Muscle of back (tissue), 13 donors: ENCODE data around the gene GOLGA6A. TPM values are rescaled to one million over a fixed set of nuclear protein-coding genes. Genes with fewer than 3 reads are reported as not detected.
"Not testable (repeated sequence)": the region's sequence is repeated elsewhere in the genome, so short reads cannot be mapped to it uniquely, and the experiment has no call there.

ENCODE experiments used
- DNase-seq, 3 donors: peaks; one replicate each; pipeline versions ENCODE4 v3.0.0 to v3.0.0-alpha.2; 2013
- long read RNA-seq, 9 donors: transcript quantifications; one replicate each; lab custom pipeline, GENCODE V29; 2026
- polyA plus RNA-seq, 10 donors: library from polyadenylated mRNA; unstranded; fragments of 120-200 nt; gene quantifications; one replicate each; pipeline ENCODE4 v1.2.1, GENCODE V29; 2013; ENCODE audit not compliant: insufficient read length in 10 of 10

Gene GOLGA6A, protein sequence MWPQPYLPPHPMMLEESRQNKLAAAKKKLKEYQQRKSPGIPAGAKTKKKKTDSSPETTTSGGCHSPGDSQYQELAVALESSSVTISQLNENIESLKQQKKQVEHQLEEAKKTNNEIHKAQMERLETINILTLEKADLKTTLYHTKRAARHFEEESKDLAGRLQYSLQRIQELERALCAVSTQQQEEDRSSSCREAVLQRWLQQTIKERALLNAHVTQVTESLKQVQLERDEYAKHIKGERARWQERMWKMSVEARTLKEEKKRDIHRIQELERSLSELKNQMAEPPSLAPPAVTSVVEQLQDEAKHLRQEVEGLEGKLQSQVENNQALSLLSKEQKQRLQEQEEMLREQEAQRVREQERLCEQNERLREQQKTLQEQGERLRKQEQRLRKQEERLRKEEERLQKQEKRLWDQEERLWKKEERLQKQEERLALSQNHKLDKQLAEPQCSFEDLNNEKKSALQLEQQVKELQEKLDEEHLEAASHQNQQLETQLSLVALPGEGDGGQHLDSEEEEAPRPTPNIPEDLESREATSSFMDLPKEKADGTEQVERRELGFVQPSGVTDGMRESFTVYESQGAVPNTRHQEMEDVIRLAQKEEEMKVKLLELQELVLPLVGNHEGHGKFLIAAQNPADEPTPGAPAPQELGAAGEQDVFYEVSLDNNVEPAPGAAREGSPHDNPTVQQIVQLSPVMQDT
- polyA plus RNA-seq = under 1 TPM in 8 of 10 donors, not detected in 2; 0.08 to 0.46 (median 0.15) TPM
- long read RNA-seq, donor 1 = 0 reads
- long read RNA-seq, donor 2 = 0 reads
- long read RNA-seq, donor 3 = 0 reads
- long read RNA-seq, donor 4 = 0 reads
- long read RNA-seq, donor 5 = 0 reads
- long read RNA-seq, donor 6 = 0 reads
- long read RNA-seq, donor 7 = 0 reads
- long read RNA-seq, donor 8 = 0 reads
- long read RNA-seq, donor 9 = 0 reads

GRCh38 chr15:74082450-74082849 is at the start of gene GOLGA6A:
GOLGA6A (minus strand) TSS chr15:74082550; CDS start chr15:74082509, 41 bp downstream.
- DNase-seq = not testable (repeated sequence)

GRCh38 chr15:74131628-74132413 is 49.5 kb upstream of the GOLGA6A start:
- peak in 1 of 3 donors; percentile 30 for DNase-seq

- DNase-seq = no peak
Observed at GRCh38 chr15:74130849-74131627, 48.7 kb upstream of the GOLGA6A start.

DNA sequence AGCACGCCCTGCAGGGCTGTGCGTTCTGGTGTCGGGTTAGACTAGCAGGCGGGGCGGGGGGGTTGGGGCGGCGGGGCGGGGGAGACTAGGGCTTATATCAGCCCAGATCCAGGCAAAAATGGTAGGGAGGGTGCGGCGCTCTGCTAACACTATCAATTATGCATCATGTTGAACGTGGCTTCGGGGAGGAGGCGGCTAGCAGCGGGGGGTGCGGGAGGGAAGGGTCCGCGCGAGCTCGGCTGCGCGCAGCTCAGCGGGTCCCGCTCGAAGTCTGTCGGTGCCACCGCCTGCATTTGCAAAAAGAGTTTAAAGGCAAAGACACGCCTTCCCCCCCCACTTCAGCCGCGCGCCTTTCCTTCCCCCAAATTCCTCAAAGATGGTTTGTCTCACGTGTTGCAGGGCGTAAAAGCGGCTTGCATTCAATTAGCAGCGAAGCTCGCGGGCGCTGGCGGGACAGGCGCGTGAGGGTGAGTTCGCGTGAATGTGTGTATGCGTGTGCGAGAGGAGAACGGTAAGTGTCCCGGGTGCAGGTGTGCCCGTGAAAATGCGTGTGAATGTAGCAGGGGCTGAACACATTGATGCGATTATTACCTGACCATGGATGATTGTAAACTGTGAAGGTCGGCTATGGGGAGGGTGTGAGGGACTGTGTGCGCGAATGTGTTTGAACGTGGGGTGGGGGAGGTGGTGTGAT is 48.0 kb upstream of the GOLGA6A start, which contains the start of gene ISLR2:
ISLR2 (plus strand) TSS at position 432 of the 694 bp plus-strand sequence. CDS start 2,169 bp downstream, outside the sequence.
- peak; percentile 23 to 84 (median 58) for DNase-seq

GRCh38 chr15:74129586-74130154 is 47.3 kb upstream of the GOLGA6A start:
- DNase-seq = peak in 1 of 3 donors; percentile 72

DNA sequence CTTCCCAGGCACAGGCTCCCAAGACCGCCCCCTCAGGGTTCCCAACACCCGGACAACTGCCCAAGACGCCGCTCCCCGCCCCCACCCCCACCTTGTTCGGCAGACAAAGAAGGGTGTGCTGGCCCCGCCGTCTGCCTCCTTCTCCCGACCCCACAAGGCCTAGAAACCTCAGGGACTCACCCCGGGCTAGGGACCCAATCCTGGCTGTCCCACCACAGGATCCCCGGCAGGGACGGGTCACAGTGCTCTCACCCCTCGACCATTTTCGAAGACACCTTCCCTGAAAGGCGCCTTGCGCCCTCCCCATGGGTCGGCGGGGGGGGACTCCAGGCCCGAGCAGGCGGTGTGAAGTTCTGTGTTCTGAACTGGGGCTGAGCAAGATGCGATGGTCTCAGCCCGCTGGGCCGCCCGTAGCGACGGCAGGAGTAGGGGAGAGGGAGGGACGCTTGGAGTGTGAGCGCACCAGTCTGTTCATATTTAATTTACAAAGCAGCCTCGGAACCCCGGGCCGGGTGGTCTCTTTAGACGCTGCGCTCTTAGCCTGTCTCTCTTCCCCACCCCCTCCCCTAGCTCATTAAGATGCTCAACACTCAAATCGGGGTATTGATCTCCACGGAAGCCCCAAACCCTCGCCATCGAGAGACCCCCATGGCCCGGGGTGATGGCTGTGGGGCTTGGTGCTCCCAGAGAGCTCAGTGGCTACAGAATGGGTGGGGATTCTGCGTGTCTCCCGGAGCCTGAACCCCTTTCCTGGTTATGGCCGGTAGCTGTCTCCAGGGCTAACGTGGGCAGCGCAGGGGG is 46.6 kb upstream of the GOLGA6A start:
- DNase-seq = peak in 2 of 3 donors; percentile 43 to 76

DNA sequence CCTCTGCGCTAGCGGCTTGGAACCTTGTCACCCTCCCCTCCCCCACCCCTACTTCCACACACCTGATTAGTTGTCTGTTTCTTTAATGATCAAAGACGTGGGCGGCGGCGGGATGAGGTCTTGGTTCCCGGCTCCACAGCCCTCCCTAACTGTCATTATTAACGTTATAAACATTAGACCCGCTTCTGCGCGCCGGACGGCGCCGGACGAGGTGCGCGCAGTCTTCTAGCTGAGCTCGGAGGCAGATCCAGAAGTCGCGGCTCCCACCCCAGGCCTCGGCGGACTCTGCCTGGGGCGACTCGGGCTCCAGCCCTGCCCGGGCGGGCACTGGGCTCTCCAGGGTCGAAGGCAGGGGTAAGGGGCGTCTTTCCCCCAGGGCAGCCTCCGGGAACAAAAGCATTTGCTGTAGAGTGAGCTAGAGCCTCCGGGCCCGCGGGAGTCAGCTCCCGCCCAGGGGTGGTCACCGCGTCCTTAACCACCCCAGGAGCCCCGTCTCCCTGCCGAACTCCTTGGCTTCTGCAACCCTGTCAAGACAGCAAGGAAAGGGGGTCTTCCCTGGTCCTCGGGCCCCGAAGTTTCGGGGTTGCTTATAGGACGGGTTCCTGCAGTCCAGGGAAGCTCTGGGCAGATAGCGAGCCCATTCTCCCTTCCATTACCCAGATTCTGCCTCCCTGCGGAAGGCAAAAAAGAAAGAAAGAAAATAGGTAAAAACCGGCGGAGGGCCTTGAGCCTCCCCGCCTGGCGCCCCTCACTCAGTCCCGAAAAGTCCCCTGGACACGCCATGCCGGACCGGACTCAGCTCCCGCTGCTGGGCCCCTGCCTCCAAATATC is 45.8 kb upstream of the GOLGA6A start:
- no peak for DNase-seq

- peak; percentile 88 to 96 (median 92) for DNase-seq
Observed at GRCh38 chr15:74127255-74127953, 45.1 kb upstream of the GOLGA6A start.

- no peak for DNase-seq
Observed at GRCh38 chr15:74124759-74125158, 42.4 kb upstream of the GOLGA6A start.

GRCh38 chr15:74124196-74124595 is 41.8 kb upstream of the GOLGA6A start:
- no peak for DNase-seq

- DNase-seq = no peak
Observed at GRCh38 chr15:74123658-74124057, 41.3 kb upstream of the GOLGA6A start.

DNA sequence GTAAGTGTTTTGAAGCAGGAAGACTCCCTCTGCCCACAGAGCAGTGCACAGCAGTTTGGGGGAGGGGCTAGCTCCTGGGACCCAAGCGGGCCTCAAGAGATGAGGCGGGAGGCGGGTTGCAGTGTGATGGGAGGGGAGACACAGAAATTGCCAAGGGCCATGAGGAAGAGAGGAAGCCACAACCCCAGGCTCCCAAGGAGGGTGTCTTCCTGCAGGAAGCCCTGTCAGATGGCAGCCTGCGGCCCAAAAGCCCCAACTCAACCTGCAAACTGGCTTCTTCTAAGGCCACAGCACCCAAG is 40.7 kb upstream of the GOLGA6A start:
- DNase-seq = peak in 1 of 3 donors; percentile 18

DNA sequence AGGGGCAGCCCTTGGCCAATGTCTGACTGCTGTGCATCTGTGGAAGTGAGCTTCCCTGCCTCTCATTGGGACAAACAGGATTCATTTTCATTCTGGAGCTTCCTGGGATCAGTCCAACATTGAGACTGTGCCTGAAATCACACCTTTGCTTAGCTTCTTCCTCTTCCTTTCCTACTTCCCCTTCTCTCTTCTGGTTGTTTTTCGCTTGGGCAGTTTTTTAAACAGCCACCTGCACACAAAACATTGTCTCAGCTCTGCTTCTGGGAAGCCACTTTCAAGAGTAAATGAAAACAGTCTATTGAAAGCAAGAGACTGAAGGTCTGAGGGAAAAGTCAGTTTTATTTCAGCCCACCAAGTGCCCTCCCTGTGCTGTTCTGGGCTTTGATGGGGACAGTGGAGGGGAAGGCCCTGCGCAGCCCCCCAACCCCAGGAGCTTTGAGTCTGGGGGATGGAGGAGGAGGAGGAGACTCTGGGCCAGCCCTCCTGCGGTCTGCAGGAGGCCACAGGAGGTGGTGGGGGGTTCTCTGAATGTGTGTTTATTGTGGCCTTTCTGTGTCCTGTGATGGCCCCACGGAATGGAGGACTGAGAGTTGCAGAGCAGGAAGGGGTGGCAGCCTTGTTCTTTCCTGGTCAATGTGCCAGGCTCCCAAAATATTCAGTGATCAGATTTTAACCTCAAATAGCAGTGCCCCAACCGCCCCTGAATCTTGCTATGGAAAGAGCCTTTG is 40.2 kb upstream of the GOLGA6A start:
- DNase-seq = no peak

DNA sequence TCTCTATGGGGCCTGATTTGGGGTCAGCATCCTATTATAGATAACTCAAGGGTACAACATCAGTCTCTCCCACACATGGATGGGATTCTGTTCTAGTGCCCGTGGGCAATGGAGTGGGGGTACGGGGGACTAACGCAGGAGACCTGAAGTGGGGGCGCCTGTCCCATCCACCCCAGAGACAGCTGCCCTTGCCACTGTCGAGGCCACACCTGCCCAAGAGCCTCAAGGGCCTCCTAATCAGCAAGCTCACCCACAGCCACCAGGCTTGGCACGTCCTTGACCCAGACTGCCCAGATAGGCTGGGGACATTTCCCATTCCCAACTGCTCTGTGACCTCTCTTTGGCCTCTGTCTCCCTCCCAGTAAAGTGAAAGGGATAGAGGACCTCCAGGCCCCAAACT is 39.5 kb upstream of the GOLGA6A start:
- DNase-seq = no peak

- DNase-seq = no peak
Observed at GRCh38 chr15:74121039-74121438, 38.7 kb upstream of the GOLGA6A start.

DNA sequence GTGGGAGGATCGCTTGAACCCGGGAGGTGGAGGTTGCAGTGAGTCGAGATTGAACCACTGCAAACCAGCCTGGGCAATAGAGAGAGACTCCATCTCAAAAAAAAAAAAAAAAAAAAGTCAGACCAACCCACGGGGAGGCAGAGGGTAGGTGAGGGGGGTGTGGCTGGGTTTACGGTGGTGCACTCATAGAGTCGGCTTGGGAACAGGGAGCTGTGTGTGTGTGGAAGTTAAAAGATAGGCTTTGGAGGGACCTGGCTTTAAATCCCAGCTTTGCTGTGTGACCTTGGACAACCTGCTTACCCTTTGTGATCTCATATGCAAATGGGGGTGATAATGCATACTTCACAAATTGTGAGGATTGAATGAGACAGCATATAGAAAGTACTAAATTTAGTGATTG is 38.1 kb upstream of the GOLGA6A start:
- DNase-seq = no peak

DNA sequence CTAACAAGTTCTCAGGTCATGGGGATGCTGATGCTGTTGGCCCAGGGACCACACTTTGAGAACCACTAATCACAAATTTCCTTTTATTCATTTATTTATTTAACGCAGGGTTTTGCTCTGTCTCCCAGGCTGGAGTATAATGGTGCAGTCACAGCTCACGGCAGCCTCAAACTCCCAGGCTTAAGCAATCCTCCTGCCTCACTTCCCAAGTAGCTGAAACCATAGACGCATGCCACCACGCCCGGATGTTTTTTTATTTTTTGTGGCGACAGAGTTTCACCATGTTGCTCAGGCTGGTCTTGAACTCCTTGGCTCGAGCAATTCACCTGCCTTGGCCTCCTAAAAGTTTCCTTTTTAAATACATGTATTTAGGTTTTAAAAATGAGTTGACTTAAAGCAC is 27.4 kb upstream of the GOLGA6A start:
- DNase-seq = no peak
